ENCODE results near the gene RTN4RL2.

Gene RTN4RL2

GRCh38 chr11:57516061-57516443 is 55.7 kb downstream of the RTN4RL2 start:
- no peak for DNase-seq (ENCODE audit: low read depth)
- TF ChIP-seq CTCF (IDR thresholded peaks at IDR 0.05; ENCODE audit: control insufficient read depth, extremely low read depth, insufficient read depth) = no peak
- peak overlapping the region; percentile 87 for H3K4me3 ChIP-seq (ENCODE audit: low read depth, low read length)

- no peak for DNase-seq (ENCODE audit: low read depth)
- TF ChIP-seq CTCF (IDR thresholded peaks at IDR 0.05; ENCODE audit: control insufficient read depth, extremely low read depth, insufficient read depth) = no peak
- no peak overlapping the region for H3K4me3 ChIP-seq (ENCODE audit: low read depth, low read length)
Observed at GRCh38 chr11:57521116-57521515, 60.8 kb downstream of the RTN4RL2 start.

- no peak for DNase-seq (ENCODE audit: low read depth)
- no peak overlapping the region for H3K4me3 ChIP-seq (ENCODE audit: low read depth, low read length)
- no peak for TF ChIP-seq CTCF (IDR thresholded peaks at IDR 0.05; ENCODE audit: control insufficient read depth, extremely low read depth, insufficient read depth)
Observed at GRCh38 chr11:57523419-57523818, 63.1 kb downstream of the RTN4RL2 start.

Data from LNCaP clone FGC (cell line).